A673 (cell line): Measurements from ENCODE around the gene GREB1L. TPM values are rescaled to one million over a fixed set of nuclear protein-coding genes. Genes with fewer than 3 reads are reported as not detected.

Experiments used
- BruUV-seq: library from RNA; stranded (reverse); fragments of 400-500 nt; replicated peaks from 2 replicates; lab custom pipeline; 2021; lab: Mats Ljungman, UMichigan
- CTCF ChIA-PET: fragments of 300-600 bp; sonication (Branson Sonifier 250); formaldehyde crosslinking; loops from one replicate; lab custom pipeline; 2022; ENCODE audit warnings: antibody characterized with exemption; lab: Charles Lee
- POLR2A ChIA-PET: fragments of 300-600 bp; sonication (Branson Sonifier 250); formaldehyde crosslinking; loops from one replicate; lab custom pipeline; 2022; ENCODE audit warnings: antibody characterized with exemption; ENCODE audit not compliant: low non-redundant PET; lab: Charles Lee
- DNase-seq: peaks from one replicate; pipeline ENCODE4 v3.0.0-alpha.2; 2015; ENCODE audit warnings: low spot score
- H3K27ac ChIP-seq: fragments of 200-600 bp; sonication (generic); 2 replicates; pipeline ENCODE4 v1.5.1; 2016; ENCODE audit warnings: mixed run types, low read depth, mild to moderate bottlenecking, mixed read lengths, antibody characterized with exemption, low read length; ENCODE audit not compliant: poor library complexity, severe bottlenecking
- H3K27me3 ChIP-seq: fragments of 200-600 bp; sonication (generic); replicated peaks from 2 replicates; pipeline ENCODE4 v1.6.1; 2017; ENCODE audit warnings: mixed run types, low read depth, mild to moderate bottlenecking, mixed read lengths, antibody characterized with exemption, low read length; ENCODE audit not compliant: insufficient read depth, poor library complexity
- H3K36me3 ChIP-seq: fragments of 200-600 bp; sonication (generic); 2 replicates; pipeline ENCODE4 v1.6.1; 2016; ENCODE audit warnings: mixed run types, mild to moderate bottlenecking, mixed read lengths, antibody characterized with exemption, low read length; ENCODE audit not compliant: insufficient read depth, poor library complexity, severe bottlenecking
- H3K4me1 ChIP-seq: fragments of 200-600 bp; sonication (generic); 2 replicates; pipeline ENCODE4 v1.6.1; 2017; ENCODE audit warnings: mixed run types, mild to moderate bottlenecking, mixed read lengths, antibody characterized with exemption, low read length; ENCODE audit not compliant: insufficient read depth, poor library complexity, severe bottlenecking
- H3K4me3 ChIP-seq: fragments of 200-600 bp; sonication (generic); 2 replicates; pipeline ENCODE4 v1.5.1; 2016; ENCODE audit warnings: low read depth, mixed run types, mild to moderate bottlenecking, mixed read lengths, low read length; ENCODE audit not compliant: poor library complexity, severe bottlenecking
- H3K9me3 ChIP-seq: fragments of 200-600 bp; sonication (generic); 2 replicates; pipeline ENCODE4 v1.6.1; 2016; ENCODE audit warnings: mixed run types, low read depth, mild to moderate bottlenecking, mixed read lengths, antibody characterized with exemption, low read length; ENCODE audit not compliant: poor library complexity, severe bottlenecking
- CTCF ChIP-seq: fragments of 300-800, 200-600 bp; sonication (generic); conservative IDR thresholded peaks from 2 replicates; pipeline ENCODE4 v1.5.1; 2017; ENCODE audit warnings: low read depth, mild to moderate bottlenecking, antibody characterized with exemption, low read length, moderate library complexity, mixed read lengths
- EZH2 ChIP-seq: fragments of 200-600 bp; sonication (generic); IDR thresholded peaks from 2 replicates; pipeline ENCODE4 v1.6.1; 2017; ENCODE audit warnings: borderline replicate concordance, low read depth, mild to moderate bottlenecking, mixed read lengths, antibody characterized with exemption, low read length; ENCODE audit not compliant: poor library complexity, severe bottlenecking
- intact Hi-C: fragments of 100-400 bp; cut with micrococcal nuclease; formaldehyde crosslinking; loops from one replicate; pipeline ENCODE4 v1.10.0; 2022; ENCODE audit not compliant: unreplicated experiment
- total RNA-seq: library from RNA; stranded (reverse); gene quantifications from 2 replicates; pipeline ENCODE4 v1.2.3, GENCODE V29; 2021

GREB1L gene
- total RNA-seq, 1 experiment from 2014 or later: 0.04 TPM

- no TSS peak for BruUV-seq
- intact Hi-C loops: no loop called here
- peaks cover 12% of the 10 kb centered on the region for H3K27me3 ChIP-seq
- no peak overlapping the region for H3K4me3 ChIP-seq
- H3K36me3 ChIP-seq: no peaks in the 10 kb centered on the region
- CTCF ChIA-PET: no interaction called here
- no peaks in the 10 kb centered on the region for H3K9me3 ChIP-seq
- TF ChIP-seq EZH2 (no peak), CTCF (no peak)
- no peaks in the 10 kb centered on the region for H3K4me1 ChIP-seq
- no peak overlapping the region for H3K27ac ChIP-seq
- no peak for DNase-seq
- POLR2A ChIA-PET: no interaction called here
These were observed 13.2 kb downstream of the GREB1L start for GRCh38 chr18:21255211-21255610.

- intact Hi-C loops: no loop called here
- no peak for DNase-seq
- no peak overlapping the region for H3K27ac ChIP-seq
These were observed 15.4 kb downstream of the GREB1L start for GRCh38 chr18:21257386-21257785.

GRCh38 chr18:21260621-21261020 lies 18.6 kb downstream of the GREB1L start:
- intact Hi-C loops: no loop called here
- TF ChIP-seq CTCF (no peak), EZH2 (no peak)
- CTCF ChIA-PET: no interaction called here
- no peaks in the 10 kb centered on the region for H3K9me3 ChIP-seq
- no TSS peak for BruUV-seq
- no peaks in the 10 kb centered on the region for H3K4me1 ChIP-seq
- POLR2A ChIA-PET: no interaction called here
- no peak for DNase-seq
- no peak overlapping the region for H3K4me3 ChIP-seq
- peaks cover 38% of the 10 kb centered on the region for H3K27me3 ChIP-seq
- H3K36me3 ChIP-seq: no peaks in the 10 kb centered on the region
- no peak overlapping the region for H3K27ac ChIP-seq

More at GRCh38 chr18:21257386-21257785, 15.4 kb downstream of the GREB1L start:
- ChIA-PET CTCF (no interaction called here), POLR2A (no interaction called here)
- no peaks in the 10 kb centered on the region for H3K9me3 ChIP-seq
- TF ChIP-seq CTCF (no peak), EZH2 (no peak)
- no peak overlapping the region for H3K4me3 ChIP-seq
- no peaks in the 10 kb centered on the region for H3K4me1 ChIP-seq
- peaks cover 31% of the 10 kb centered on the region for H3K27me3 ChIP-seq
- no peaks in the 10 kb centered on the region for H3K36me3 ChIP-seq
- BruUV-seq: no TSS peak
